Ectodermal cell (in vitro differentiated cells): Measurements from ENCODE around the gene P2RX6.

Source experiments
- H3K27ac ChIP-seq: 2 replicates; pipeline ENCODE4 v1.7.0; 2013; ENCODE audit warnings: mild to moderate bottlenecking, low read depth, low read length; ENCODE audit not compliant: insufficient read depth, poor library complexity, severe bottlenecking
- H3K27me3 ChIP-seq: 2 replicates; pipeline ENCODE4 v1.7.0; 2013; ENCODE audit warnings: mild to moderate bottlenecking, low read length; ENCODE audit not compliant: insufficient read depth, control insufficient read depth, poor library complexity, severe bottlenecking
- H3K36me3 ChIP-seq: one replicate; pipeline ENCODE4 v1.7.0; 2013; ENCODE audit warnings: low read length; ENCODE audit not compliant: control insufficient read depth, insufficient read depth
- H3K4me1 ChIP-seq: one replicate; pipeline ENCODE4 v1.7.0; 2013; ENCODE audit warnings: low read length; ENCODE audit not compliant: control insufficient read depth, insufficient read depth
- H3K4me3 ChIP-seq: 2 replicates; pipeline ENCODE4 v1.7.0; 2013; ENCODE audit warnings: low read depth, low read length, control low read depth; ENCODE audit not compliant: insufficient read depth
- H3K9me3 ChIP-seq: 2 replicates; pipeline ENCODE4 v1.7.0; 2013; ENCODE audit warnings: mild to moderate bottlenecking, low read length, moderate library complexity; ENCODE audit not compliant: control insufficient read depth
- WGBS, 2 experiments: methylation state at CpG; one replicate each; pipeline ENCODE4 v1.1.7; 2013; ENCODE audit warnings: missing lambda C conversion rate in 2 of 2; 5-methylcytosine and 5-hydroxymethylcytosine counted together

Gene P2RX6

GRCh38 chr22:21016644-21017420, 1.9 kb downstream of the P2RX6 start:
- Histone ChIP-seq H3K4me3 (no peak overlapping the region), H3K36me3 (no peaks in the 10 kb centered on the region), H3K27me3 (no peaks in the 10 kb centered on the region), H3K9me3 (no peaks in the 10 kb centered on the region), H3K27ac (no peak overlapping the region), H3K4me1 (peaks cover 29% of the 10 kb centered on the region)
- 91 to 92% methylated on average over 13 of the region's 13 CpGs for WGBS, 2 experiments

GRCh38 chr22:21018314-21018713, 3.3 kb downstream of the P2RX6 start:
- Histone ChIP-seq H3K4me1 (peaks cover 20% of the 10 kb centered on the region), H3K36me3 (no peaks in the 10 kb centered on the region), H3K9me3 (no peaks in the 10 kb centered on the region), H3K27me3 (no peaks in the 10 kb centered on the region), H3K4me3 (no peak overlapping the region), H3K27ac (no peak overlapping the region)
- 93 to 94% methylated on average over 4 of the region's 4 CpGs for WGBS, 2 experiments

GRCh38 chr22:21020802-21021429, 6.0 kb downstream of the P2RX6 start:
- no peaks in the 10 kb centered on the region for H3K9me3 ChIP-seq
- no peak overlapping the region for H3K4me3 ChIP-seq
- H3K4me1 ChIP-seq, result peaks cover 3% of the 10 kb centered on the region
- H3K36me3 ChIP-seq, result no peaks in the 10 kb centered on the region
- no peaks in the 10 kb centered on the region for H3K27me3 ChIP-seq
- 74 to 78% methylated on average over 7 of the region's 7 CpGs for WGBS, 2 experiments
- H3K27ac ChIP-seq, result no peak overlapping the region

GRCh38 chr22:21022507-21022906, 7.5 kb downstream of the P2RX6 start:
- 86 to 87% methylated on average over 10 of the region's 10 CpGs for WGBS, 2 experiments
- Histone ChIP-seq H3K36me3 (no peaks in the 10 kb centered on the region), H3K9me3 (no peaks in the 10 kb centered on the region), H3K4me3 (no peak overlapping the region), H3K4me1 (no peaks in the 10 kb centered on the region), H3K27ac (no peak overlapping the region), H3K27me3 (no peaks in the 10 kb centered on the region)

- Histone ChIP-seq H3K36me3 (no peaks in the 10 kb centered on the region), H3K4me3 (no peak overlapping the region), H3K27ac (no peak overlapping the region), H3K4me1 (no peaks in the 10 kb centered on the region), H3K27me3 (no peaks in the 10 kb centered on the region), H3K9me3 (no peaks in the 10 kb centered on the region)
- 93 to 94% methylated on average over 13 of the region's 13 CpGs for whole genome bisulfite sequencing, 2 experiments
Measured at GRCh38 chr22:21022955-21023614, 8.1 kb downstream of the P2RX6 start.

- Histone ChIP-seq H3K27me3 (peaks cover under 1% of the 10 kb centered on the region), H3K27ac (no peak overlapping the region), H3K36me3 (no peaks in the 10 kb centered on the region), H3K4me1 (no peaks in the 10 kb centered on the region), H3K4me3 (no peak overlapping the region), H3K9me3 (no peaks in the 10 kb centered on the region)
- 78% methylated on average over 8 of the region's 8 CpGs for WGBS, 2 experiments
Measured at GRCh38 chr22:21025266-21025665, 10.3 kb downstream of the P2RX6 start.

GRCh38 chr22:21025763-21026755, 11.1 kb downstream of the P2RX6 start:
- no peaks in the 10 kb centered on the region for H3K4me1 ChIP-seq
- peaks cover 9% of the 10 kb centered on the region for H3K27me3 ChIP-seq
- 92 to 93% methylated on average over 27 of the region's 27 CpGs for WGBS, 2 experiments
- H3K27ac ChIP-seq, result no peak overlapping the region
- no peaks in the 10 kb centered on the region for H3K36me3 ChIP-seq
- H3K4me3 ChIP-seq, result no peak overlapping the region
- no peaks in the 10 kb centered on the region for H3K9me3 ChIP-seq

- H3K36me3 ChIP-seq, result no peaks in the 10 kb centered on the region
- peaks cover 18% of the 10 kb centered on the region for H3K27me3 ChIP-seq
- H3K9me3 ChIP-seq, result no peaks in the 10 kb centered on the region
- H3K4me1 ChIP-seq, result peaks cover 3% of the 10 kb centered on the region
- WGBS, 2 experiments, result 86 to 90% methylated on average over 13 to 14 of the region's 14 CpGs
- no peak overlapping the region for H3K4me3 ChIP-seq
- no peak overlapping the region for H3K27ac ChIP-seq
Measured at GRCh38 chr22:21026783-21027692, 12.1 kb downstream of the P2RX6 start.
